Renal cortical epithelial cell (primary cell): Measurements from ENCODE around the gene RAB4A. TPM values are rescaled to one million over a fixed set of nuclear protein-coding genes. Genes with fewer than 3 reads are reported as not detected.

Experiments used
- DNase-seq: peaks from one replicate; pipeline ENCODE4 v3.0.0-alpha.2; 2011; ENCODE audit warnings: low read depth
- total RNA-seq: library from RNA; depleted of rRNA; stranded (reverse); fragments of >200 nt; gene quantifications from 2 replicates; pipeline ENCODE4 v1.2.3, GENCODE V29; 2014

Gene RAB4A
- total RNA-seq, 1 donor from 2014 or later: 41.0 TPM

GRCh38 chr1:229339086-229339485 is 68.2 kb downstream of the RAB4A start:
- no peak for DNase-seq

GRCh38 chr1:229339520-229339919 is 68.6 kb downstream of the RAB4A start:
- no peak for DNase-seq

DNA sequence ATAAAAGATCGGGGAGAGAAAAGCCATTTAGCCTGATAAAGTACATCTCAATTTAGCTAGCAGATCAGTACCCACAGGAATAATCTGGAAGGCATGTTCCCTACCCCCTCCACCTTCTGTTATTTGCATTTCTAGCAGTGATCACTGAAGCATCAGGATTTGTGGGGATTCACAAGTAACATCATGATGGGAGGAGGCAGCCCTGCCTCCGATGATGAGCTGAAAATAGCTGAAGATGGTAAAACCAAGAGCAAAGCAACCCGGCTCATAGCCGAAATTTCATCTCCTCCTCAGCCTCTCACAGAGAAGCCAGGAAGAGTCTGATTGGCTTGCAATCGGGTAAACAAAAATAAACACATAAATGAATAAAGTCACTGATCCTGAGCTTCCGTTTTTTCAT is 69.6 kb downstream of the RAB4A start:
- DNase-seq: no peak

- DNase-seq: peak; percentile 11
These were observed 71.1 kb downstream of the RAB4A start for GRCh38 chr1:229341774-229342655.

DNA sequence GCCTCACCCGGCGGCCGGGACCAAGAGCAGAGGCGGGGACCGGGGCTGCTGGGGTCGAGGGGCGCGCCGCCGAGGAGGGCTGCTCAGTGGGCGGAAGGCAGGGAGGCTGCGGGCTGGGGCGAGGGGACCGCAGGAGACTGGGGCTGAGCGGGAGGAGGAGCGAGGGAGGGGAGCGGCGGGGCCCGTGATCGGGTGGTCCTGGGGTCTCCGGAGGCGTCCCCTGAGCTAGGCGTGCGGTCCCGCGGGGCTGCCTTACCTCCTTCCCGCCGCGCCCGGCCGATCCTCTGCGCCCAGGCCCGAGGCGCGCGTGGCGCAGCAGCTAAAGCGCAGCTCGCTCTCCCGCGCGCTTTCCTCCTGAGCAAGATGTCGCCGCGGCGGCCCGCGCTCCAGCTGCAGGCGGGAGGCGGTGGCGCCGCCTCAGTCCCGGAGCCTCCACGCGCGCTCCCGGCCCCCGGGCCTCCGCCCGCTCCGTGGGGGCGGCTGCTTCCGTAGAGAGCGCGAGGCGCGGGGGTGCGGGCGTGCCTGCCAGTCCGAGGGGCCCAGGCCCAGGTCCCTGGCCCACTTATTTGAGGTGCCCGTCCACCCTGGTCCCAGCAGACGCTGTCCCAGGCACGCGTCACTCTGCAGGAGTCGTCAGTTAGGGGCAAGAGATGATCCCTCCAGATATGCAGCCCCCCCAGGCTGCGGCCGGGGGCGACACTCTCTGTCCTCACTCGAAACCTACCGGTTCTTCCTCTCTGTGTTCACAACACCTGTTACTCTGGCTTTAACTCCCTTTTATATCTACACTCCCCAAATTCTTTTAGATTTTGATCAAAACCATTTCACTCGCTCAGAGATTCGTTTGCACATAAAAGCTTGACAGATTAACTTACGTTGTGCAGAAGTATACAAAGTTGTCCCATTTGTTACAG is 72.0 kb downstream of the RAB4A start, which contains the start of gene CCSAP:
TSS of gene CCSAP (minus strand) at position 392 of the 914 bp plus-strand sequence. CDS start 582 bp downstream, outside the sequence.
- DNase-seq: no peak

GRCh38 chr1:229344139-229344538 is 73.2 kb downstream of the RAB4A start:
- no peak for DNase-seq

DNA sequence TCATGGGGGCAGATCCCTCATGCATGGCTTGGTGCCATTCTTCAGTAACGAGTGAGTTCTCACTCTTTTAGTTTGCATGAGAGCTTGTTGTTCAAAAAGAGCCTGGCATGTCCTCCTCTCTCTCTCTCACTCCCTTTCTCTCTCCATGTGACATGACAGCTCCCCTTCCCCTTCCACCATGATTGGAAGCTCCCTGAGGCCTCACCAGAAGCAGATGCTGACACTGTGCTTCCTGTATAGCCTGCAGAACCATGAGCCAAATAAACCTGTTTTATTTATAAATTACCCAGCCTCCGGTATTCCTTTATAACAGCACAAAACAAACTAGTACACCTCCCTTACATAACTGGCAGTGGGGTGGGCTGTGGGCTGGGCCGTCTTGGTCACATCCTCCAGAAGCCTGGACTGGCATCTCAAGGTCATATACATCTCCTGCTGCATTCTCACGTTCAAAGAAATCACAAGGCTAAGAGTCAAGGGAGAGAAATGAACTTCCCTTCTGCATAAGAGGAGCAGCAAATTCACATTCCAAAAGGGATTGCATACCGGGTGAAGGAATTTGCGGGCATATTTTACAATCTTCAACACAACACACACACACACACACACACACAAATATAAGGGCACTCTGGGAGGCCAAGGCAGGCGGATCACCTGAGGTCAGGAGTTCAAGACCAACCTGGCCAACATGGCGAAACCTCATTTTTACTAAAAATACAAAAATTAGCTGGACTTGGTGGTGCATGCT is 74.2 kb downstream of the RAB4A start:
- DNase-seq: no peak

DNA sequence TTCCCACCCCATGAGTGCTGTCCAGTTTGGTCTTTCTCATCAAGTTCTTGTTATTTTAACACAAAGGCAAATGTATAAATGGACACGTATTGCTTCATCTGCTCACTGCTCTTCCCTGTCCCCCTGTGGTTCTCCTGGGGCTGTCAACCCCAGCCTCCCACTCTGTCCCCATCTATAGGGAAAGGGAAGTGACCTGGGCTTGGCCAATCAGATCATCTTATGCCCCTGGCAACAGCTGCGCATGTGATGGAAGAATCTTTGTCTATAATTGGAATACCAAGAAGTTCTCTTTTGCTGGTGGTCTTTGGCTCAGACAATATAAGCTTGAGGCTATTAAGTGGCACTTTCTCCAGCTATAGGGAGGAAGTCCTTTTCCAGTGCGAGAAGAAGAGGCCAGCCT is 76.6 kb downstream of the RAB4A start:
- no peak for DNase-seq

GRCh38 chr1:229349463-229350385 is 78.8 kb downstream of the RAB4A start:
- no peak for DNase-seq

- no peak for DNase-seq
These were observed 82.1 kb downstream of the RAB4A start for GRCh38 chr1:229352975-229353374.

DNA sequence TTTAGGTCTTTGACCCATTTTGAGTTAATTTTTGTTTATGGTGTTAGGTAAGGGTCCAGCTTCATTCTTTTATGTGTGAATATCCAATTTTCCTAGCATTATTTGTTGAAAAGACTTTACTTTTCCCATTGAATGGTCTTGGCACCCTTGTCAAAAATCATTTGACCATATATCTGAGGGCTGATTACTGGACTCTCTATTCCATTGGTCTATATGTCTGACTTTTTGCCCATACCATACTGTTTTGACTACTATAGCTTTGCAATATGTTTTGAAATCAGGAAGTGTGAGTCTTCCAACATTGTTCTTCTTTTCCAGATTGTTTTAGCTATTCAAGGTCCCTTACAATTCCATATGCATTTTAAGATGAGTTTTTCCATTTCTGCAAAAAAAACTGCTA is 83.3 kb downstream of the RAB4A start:
- no peak for DNase-seq

Other genes starting within 250 kb of the RAB4A start
- gene CCSAP, start 71.9 kb downstream of the RAB4A start, total RNA-seq: 5.5 and 5.6 TPM in 2 replicates
- 0.10 TPM in 1 of 2 replicates, not detected in the other for gene ACTA1, start 163.0 kb downstream of the RAB4A start, total RNA-seq
- gene NUP133, start 237.2 kb downstream of the RAB4A start, total RNA-seq: 43.2 and 47.5 TPM in 2 replicates